DOHH2 (cell line): ENCODE data around the gene DOHH.

Source experiments
- EZH2phosphoT487 ChIP-seq: fragments of 200-600 bp; sonication (generic); IDR thresholded peaks from 2 replicates; pipeline ENCODE4 v1.6.1; 2017; ENCODE audit warnings: borderline replicate concordance, mild to moderate bottlenecking, antibody characterized with exemption, low read length, moderate library complexity, mixed read lengths
- TF ChIP-seq, protein P1 (sequence below): fragments of 200-600 bp; sonication (generic); IDR thresholded peaks from one replicate; pipeline ENCODE4 v1.5.1; 2014; ENCODE audit warnings: antibody characterized with exemption, mild to moderate bottlenecking, low read depth, low read length; ENCODE audit not compliant: poor library complexity, severe bottlenecking

DNA sequence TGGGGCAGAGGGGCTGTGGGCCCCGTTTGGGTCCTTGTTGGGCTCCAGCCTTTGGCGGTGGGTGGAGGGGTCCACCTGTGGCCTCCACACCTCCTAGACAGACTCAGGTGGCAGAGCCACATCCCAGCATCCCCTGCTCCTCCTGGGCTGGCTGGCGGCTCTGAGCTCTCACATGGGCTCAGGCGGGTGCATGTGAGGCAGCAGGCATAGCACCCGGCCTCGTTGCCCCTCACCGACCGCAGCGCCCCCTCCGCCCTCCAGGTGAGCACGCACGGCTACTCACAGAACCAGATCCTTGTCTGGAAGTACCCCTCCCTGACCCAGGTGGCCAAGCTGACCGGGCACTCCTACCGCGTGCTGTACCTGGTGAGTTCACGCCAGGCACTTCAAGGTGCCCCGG is 32.6 kb upstream of the DOHH start:
- no peak for TF ChIP-seq EZH2phosphoT487
- TF ChIP-seq, protein P1, sequence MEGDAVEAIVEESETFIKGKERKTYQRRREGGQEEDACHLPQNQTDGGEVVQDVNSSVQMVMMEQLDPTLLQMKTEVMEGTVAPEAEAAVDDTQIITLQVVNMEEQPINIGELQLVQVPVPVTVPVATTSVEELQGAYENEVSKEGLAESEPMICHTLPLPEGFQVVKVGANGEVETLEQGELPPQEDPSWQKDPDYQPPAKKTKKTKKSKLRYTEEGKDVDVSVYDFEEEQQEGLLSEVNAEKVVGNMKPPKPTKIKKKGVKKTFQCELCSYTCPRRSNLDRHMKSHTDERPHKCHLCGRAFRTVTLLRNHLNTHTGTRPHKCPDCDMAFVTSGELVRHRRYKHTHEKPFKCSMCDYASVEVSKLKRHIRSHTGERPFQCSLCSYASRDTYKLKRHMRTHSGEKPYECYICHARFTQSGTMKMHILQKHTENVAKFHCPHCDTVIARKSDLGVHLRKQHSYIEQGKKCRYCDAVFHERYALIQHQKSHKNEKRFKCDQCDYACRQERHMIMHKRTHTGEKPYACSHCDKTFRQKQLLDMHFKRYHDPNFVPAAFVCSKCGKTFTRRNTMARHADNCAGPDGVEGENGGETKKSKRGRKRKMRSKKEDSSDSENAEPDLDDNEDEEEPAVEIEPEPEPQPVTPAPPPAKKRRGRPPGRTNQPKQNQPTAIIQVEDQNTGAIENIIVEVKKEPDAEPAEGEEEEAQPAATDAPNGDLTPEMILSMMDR, result no peak
